Sigmoid colon (tissue), 4 donors: ENCODE results near the gene NEUROD4.

ENCODE experiments used
- CTCF ChIP-seq, 4 experiments: fragments of 450-650 bp in 3 of 4; fragments of 200-600 bp in 1 of 4; IDR thresholded peaks; one replicate each; pipeline ENCODE4 v1.5.1; 2016 to 2019; ENCODE audit warnings: antibody characterized with exemption in 4 of 4, mild to moderate bottlenecking in 3 of 4, moderate library complexity in 2 of 4
- POLR2A ChIP-seq, 2 donors: fragments of 450-650 bp; IDR thresholded peaks; one replicate each; pipeline ENCODE4 v1.6.1; 2016; ENCODE audit warnings: antibody characterized with exemption in 2 of 2, mild to moderate bottlenecking in 2 of 2, moderate library complexity in 2 of 2
- POLR2AphosphoS5 ChIP-seq, 4 donors: sonication (generic); formaldehyde crosslinking; IDR thresholded peaks; one replicate each; pipeline ENCODE4 v1.6.1; 2017; ENCODE audit warnings: antibody characterized with exemption in 4 of 4

GRCh38 chr12:55034218-55034617 lies 14.4 kb downstream of the NEUROD4 start:
- TF ChIP-seq CTCF (IDR thresholded peaks at IDR 0.05) (no peak), POLR2A (IDR thresholded peaks at IDR 0.05) (no peak), POLR2AphosphoS5 (IDR thresholded peaks at IDR 0.05) (no peak)
